ENCODE results near the gene ZC3H10.

ZC3H10 gene

DNA sequence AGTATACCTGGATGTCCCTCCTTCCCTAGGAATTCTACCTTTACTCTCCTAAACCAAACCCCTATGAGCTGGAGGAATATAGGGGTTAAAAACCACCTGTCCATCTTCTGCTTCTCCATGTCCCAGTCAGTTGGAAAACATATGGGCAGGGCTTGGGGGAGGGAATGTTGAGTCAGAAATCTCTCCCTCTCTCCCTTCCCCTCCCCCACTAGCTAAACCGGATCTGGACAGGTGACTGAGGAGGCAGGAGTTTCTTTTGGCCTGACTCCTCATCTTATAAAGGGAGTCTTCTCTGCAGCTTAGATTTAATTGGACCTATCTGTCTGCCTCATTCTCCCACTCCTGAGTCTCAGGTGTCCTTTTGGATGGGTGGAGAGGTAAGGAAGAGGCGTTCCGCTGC, 32.0 kb upstream of the ZC3H10 start:
- Histone ChIP-seq H3K27ac (no peak overlapping the region), H3K4me3 (no peak overlapping the region)
- no peak for DNase-seq (ENCODE audit: low spot score)
- TF ChIP-seq, protein P1, sequence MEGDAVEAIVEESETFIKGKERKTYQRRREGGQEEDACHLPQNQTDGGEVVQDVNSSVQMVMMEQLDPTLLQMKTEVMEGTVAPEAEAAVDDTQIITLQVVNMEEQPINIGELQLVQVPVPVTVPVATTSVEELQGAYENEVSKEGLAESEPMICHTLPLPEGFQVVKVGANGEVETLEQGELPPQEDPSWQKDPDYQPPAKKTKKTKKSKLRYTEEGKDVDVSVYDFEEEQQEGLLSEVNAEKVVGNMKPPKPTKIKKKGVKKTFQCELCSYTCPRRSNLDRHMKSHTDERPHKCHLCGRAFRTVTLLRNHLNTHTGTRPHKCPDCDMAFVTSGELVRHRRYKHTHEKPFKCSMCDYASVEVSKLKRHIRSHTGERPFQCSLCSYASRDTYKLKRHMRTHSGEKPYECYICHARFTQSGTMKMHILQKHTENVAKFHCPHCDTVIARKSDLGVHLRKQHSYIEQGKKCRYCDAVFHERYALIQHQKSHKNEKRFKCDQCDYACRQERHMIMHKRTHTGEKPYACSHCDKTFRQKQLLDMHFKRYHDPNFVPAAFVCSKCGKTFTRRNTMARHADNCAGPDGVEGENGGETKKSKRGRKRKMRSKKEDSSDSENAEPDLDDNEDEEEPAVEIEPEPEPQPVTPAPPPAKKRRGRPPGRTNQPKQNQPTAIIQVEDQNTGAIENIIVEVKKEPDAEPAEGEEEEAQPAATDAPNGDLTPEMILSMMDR (IDR thresholded peaks at IDR 0.05) = no peak

DNA sequence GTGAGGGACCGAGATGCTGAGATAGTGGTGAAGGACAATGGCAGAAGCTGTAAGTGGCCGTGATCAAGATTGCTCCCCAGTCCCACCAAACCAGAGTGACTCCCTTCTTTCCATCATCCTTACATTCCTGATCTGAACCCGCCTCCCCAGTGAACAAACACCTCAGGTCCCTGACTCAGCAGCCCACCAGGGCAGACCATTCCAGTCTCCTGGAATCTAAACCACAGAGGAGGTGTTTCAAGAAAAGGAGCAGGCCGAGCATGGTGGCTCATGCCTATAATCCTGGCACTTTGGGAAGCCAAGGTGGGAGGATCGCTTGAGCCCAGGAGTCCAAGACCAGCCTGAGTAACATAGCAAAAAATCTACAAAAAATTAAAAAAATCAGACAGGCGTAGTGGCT, 31.5 kb upstream of the ZC3H10 start:
- no peak overlapping the region for H3K4me3 ChIP-seq
- DNase-seq (ENCODE audit: low spot score) = no peak
- TF ChIP-seq, protein P1 (IDR thresholded peaks at IDR 0.05) = no peak
- no peak overlapping the region for H3K27ac ChIP-seq

DNA sequence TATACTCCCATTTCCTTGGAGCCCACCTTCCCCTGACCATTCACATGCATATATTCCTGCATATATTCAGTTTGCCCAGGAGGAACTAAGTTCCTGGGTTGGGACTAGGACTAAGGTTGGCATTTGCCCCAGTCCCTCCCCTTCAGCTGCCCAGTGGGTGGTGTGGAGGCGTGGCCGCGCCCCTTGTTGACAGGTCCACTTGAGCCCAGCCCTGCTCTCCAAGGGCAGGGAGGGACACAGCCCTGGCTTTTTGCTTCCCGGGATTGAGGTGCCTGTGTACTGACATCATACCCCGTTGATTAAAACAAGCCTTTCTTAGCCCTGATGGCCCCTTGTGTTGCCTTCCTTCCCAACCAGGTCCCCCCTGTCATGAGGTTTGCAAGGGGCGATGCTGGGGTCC, 30.8 kb upstream of the ZC3H10 start:
- Histone ChIP-seq H3K4me3 (no peak overlapping the region), H3K27ac (no peak overlapping the region)
- TF ChIP-seq, protein P1 (IDR thresholded peaks at IDR 0.05) = no peak
- no peak for DNase-seq (ENCODE audit: low spot score)

DNA sequence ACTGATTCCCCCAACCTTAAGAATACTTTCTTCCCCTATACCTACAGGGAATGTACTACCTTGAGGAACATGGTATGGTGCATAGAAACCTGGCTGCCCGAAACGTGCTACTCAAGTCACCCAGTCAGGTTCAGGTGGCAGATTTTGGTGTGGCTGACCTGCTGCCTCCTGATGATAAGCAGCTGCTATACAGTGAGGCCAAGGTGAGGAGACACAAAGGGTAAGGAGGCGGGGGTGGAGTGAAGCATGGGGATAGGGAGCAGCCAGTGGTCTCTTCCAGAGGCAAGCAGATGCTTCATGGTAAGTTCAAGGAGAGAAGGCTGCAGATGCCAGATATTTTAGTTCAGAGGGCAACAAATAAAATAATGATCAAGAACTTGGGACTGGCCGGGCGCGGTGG, 20.3 kb upstream of the ZC3H10 start:
- Histone ChIP-seq H3K4me3 (no peak overlapping the region), H3K27ac (no peak overlapping the region)
- DNase-seq (ENCODE audit: low spot score) = no peak
- TF ChIP-seq, protein P1 (IDR thresholded peaks at IDR 0.05) = no peak

DNA sequence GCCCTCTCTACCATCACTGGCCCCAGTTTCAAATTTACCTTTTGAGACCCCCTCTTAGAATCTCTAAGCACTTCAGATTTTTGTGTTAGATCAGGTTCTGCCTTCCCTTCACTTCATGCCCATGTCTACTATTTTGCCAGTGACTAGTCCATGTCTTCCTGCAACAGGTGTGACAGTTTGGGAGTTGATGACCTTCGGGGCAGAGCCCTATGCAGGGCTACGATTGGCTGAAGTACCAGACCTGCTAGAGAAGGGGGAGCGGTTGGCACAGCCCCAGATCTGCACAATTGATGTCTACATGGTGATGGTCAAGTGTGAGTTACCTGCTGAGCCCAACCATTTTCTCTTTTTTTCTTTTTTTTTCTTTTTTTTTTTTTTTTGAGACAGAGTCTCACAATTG, 19.5 kb upstream of the ZC3H10 start:
- no peak overlapping the region for H3K4me3 ChIP-seq
- H3K27ac ChIP-seq = no peak overlapping the region
- no peak for DNase-seq (ENCODE audit: low spot score)
- TF ChIP-seq, protein P1 (IDR thresholded peaks at IDR 0.05) = no peak

DNA sequence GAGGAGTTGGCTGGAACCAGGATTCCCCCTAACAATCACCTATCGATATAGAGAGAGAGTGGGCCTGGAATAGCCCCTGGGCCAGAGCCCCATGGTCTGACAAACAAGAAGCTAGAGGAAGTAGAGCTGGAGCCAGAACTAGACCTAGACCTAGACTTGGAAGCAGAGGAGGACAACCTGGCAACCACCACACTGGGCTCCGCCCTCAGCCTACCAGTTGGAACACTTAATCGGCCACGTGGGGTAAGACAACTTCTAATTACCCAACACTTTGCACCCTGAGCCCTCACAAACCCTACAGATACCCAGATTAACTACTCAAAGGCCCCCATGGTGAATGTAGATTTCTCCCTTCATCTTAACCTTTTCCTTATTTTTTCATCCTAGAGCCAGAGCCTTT, 18.3 kb upstream of the ZC3H10 start:
- no peak overlapping the region for H3K4me3 ChIP-seq
- no peak for DNase-seq (ENCODE audit: low spot score)
- TF ChIP-seq, protein P1 (IDR thresholded peaks at IDR 0.05) = no peak
- H3K27ac ChIP-seq = no peak overlapping the region

DNA sequence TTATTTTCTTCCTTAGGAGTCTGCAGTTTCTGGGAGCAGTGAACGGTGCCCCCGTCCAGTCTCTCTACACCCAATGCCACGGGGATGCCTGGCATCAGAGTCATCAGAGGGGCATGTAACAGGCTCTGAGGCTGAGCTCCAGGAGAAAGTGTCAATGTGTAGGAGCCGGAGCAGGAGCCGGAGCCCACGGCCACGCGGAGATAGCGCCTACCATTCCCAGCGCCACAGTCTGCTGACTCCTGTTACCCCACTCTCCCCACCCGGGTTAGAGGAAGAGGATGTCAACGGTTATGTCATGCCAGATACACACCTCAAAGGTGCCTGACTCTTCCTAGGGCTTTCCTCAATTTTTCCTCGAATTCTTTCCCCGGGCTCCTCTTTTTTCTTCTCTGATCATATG, 17.0 kb upstream of the ZC3H10 start:
- TF ChIP-seq, protein P1 (IDR thresholded peaks at IDR 0.05) = no peak
- Histone ChIP-seq H3K4me3 (no peak overlapping the region), H3K27ac (no peak overlapping the region)
- DNase-seq (ENCODE audit: low spot score) = no peak
